Urothelium cell line (cell line): ENCODE results near the gene SEPTIN12.

ENCODE experiments used
- DNase-seq: peaks from one replicate; pipeline ENCODE4 v3.0.0; 2011; ENCODE audit warnings: low spot score, mixed read lengths
- FAIRE-seq: peaks from 2 replicates; lab custom pipeline; 2011; peaks lifted over from hg19 to GRCh38; lab: Jason Lieb, UNC

The SEPTIN12 gene

GRCh38 chr16:4803401-4803844 is 15.3 kb upstream of the SEPTIN12 start:
- DNase-seq = no peak
- no peak for FAIRE-seq

GRCh38 chr16:4802659-4803287 is 14.6 kb upstream of the SEPTIN12 start:
- DNase-seq (peak; percentile 99), FAIRE-seq (peak; percentile 94)

GRCh38 chr16:4801962-4802658 is 14.0 kb upstream of the SEPTIN12 start, which contains the start of gene ROGDI:
ROGDI (minus strand) TSS chr16:4802633; CDS start chr16:4802571, 62 bp downstream.
- FAIRE-seq (peak; percentile 65), DNase-seq (peak; percentile 83)

- FAIRE-seq (no peak), DNase-seq (peak; percentile 19)
Observed at GRCh38 chr16:4801051-4801961, 13.2 kb upstream of the SEPTIN12 start.

- FAIRE-seq (no peak), DNase-seq (no peak)
Observed at GRCh38 chr16:4800290-4801041, 12.3 kb upstream of the SEPTIN12 start.

- DNase-seq = no peak
Observed at GRCh38 chr16:4799171-4799855, 11.2 kb upstream of the SEPTIN12 start.

GRCh38 chr16:4798456-4798855 is 10.3 kb upstream of the SEPTIN12 start:
- FAIRE-seq (no peak), DNase-seq (no peak)

More at GRCh38 chr16:4799171-4799855, 11.2 kb upstream of the SEPTIN12 start:
- FAIRE-seq = peak; percentile 69

- FAIRE-seq (no peak), DNase-seq (no peak)
Observed at GRCh38 chr16:4797805-4798252, 9.7 kb upstream of the SEPTIN12 start.

GRCh38 chr16:4796982-4797804 is 9.0 kb upstream of the SEPTIN12 start:
- DNase-seq (no peak), FAIRE-seq (no peak)

GRCh38 chr16:4795828-4796572 is 7.9 kb upstream of the SEPTIN12 start:
- FAIRE-seq (no peak), DNase-seq (no peak)

GRCh38 chr16:4795181-4795827 is 7.2 kb upstream of the SEPTIN12 start, which contains the start of gene SMIM22:
SMIM22 (plus strand) TSS chr16:4795369; CDS start chr16:4795735, 366 bp downstream.
- DNase-seq = no peak
- no peak for FAIRE-seq

GRCh38 chr16:4792951-4793513 is 4.9 kb upstream of the SEPTIN12 start:
- FAIRE-seq = no peak
- DNase-seq = no peak

GRCh38 chr16:4790871-4791270 is 2.7 kb upstream of the SEPTIN12 start:
- FAIRE-seq = no peak

GRCh38 chr16:4790261-4790660 is 2.1 kb upstream of the SEPTIN12 start:
- FAIRE-seq (no peak), DNase-seq (no peak)

More at GRCh38 chr16:4790871-4791270, 2.7 kb upstream of the SEPTIN12 start:
- no peak for DNase-seq

- DNase-seq (no peak), FAIRE-seq (no peak)
Observed at GRCh38 chr16:4788910-4789309, 765 bp upstream of the SEPTIN12 start.

- no peak for FAIRE-seq
Observed at GRCh38 chr16:4788489-4788889, 344 bp upstream of the SEPTIN12 start.

GRCh38 chr16:4787068-4787467 is 1.1 kb downstream of the SEPTIN12 start:
- DNase-seq (no peak), FAIRE-seq (no peak)

More at GRCh38 chr16:4788489-4788889, 344 bp upstream of the SEPTIN12 start:
- no peak for DNase-seq
